ENCODE measurements around the gene JAG1. TPM values are rescaled to one million over a fixed set of nuclear protein-coding genes. Genes with fewer than 3 reads are reported as not detected.

JAG1 gene
- total RNA-seq, 2 experiments from 2014 or later, result 0.32 to 0.67 TPM

- Histone ChIP-seq H3K4me1 (ENCODE audit: insufficient read depth, low read length, poor library complexity, severe bottlenecking) (no peaks in the 10 kb centered on the region), H4K20me1 (ENCODE audit: insufficient read depth, low read length) (no peaks in the 10 kb centered on the region), H3K9me2 (ENCODE audit: insufficient read depth, low read length) (no peaks in the 10 kb centered on the region), H3K79me2 (ENCODE audit: insufficient read depth, low read depth, low read length) (no peaks in the 10 kb centered on the region), H3K4me3 (ENCODE audit: low read depth, low read length, poor library complexity, severe bottlenecking) (no peak overlapping the region), H3K4me2 (ENCODE audit: low read length) (no peak overlapping the region), H3K27ac (ENCODE audit: low read depth, low read length, poor library complexity, severe bottlenecking) (no peak overlapping the region), H3K36me3 (ENCODE audit: insufficient read depth, low read length) (no peaks in the 10 kb centered on the region), H2AFZ (ENCODE audit: low read length) (no peak overlapping the region), H3K9me3 (ENCODE audit: low read length) (no peaks in the 10 kb centered on the region)
- no TSS peak for BruUV-seq (replicated peaks)
- ChIA-PET POLR2A (interaction anchor here (1.1 kb wide), 1 partner anchor 14 kb away, joined by 3 read pairs; no protein-coding TSS in a partner anchor), CTCF (ENCODE audit: unreplicated experiment) (no interaction called here)
- intact Hi-C loops (cut with micrococcal nuclease; ENCODE audit: unreplicated experiment), result no loop called here
- no peak for DNase-seq (ENCODE audit: low spot score)
- TF ChIP-seq, protein P1, sequence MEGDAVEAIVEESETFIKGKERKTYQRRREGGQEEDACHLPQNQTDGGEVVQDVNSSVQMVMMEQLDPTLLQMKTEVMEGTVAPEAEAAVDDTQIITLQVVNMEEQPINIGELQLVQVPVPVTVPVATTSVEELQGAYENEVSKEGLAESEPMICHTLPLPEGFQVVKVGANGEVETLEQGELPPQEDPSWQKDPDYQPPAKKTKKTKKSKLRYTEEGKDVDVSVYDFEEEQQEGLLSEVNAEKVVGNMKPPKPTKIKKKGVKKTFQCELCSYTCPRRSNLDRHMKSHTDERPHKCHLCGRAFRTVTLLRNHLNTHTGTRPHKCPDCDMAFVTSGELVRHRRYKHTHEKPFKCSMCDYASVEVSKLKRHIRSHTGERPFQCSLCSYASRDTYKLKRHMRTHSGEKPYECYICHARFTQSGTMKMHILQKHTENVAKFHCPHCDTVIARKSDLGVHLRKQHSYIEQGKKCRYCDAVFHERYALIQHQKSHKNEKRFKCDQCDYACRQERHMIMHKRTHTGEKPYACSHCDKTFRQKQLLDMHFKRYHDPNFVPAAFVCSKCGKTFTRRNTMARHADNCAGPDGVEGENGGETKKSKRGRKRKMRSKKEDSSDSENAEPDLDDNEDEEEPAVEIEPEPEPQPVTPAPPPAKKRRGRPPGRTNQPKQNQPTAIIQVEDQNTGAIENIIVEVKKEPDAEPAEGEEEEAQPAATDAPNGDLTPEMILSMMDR (conservative IDR thresholded peaks at IDR 0.05; ENCODE audit: low read length), result no peak
- TF ChIP-seq EZH2phosphoT487 (IDR thresholded peaks at IDR 0.05; ENCODE audit: borderline replicate concordance, low read depth, low read length), result no peak
These were observed 47.5 kb upstream of the JAG1 start for GRCh38 chr20:10721137-10721896.

DNA sequence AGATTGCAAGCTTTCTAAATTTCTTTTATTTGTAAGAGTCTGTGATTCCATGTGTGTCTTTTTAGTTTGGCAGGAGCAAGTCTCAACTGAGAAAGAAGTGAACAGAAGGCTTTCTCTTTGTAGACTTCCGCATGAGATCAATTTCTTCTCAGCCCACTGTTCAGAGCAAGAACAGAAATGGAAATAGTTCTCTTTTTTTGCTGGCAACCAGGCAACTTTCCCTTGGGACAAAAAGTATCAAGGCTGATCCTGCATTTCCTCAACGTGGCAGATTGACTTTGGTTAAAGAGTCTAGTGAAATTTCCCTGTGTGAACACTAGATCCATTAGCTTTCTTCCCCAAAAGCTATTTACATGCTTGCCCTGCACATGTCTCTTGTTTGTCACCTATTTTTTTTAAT lies 46.8 kb upstream of the JAG1 start:
- POLR2A ChIA-PET, result no interaction called here
- Histone ChIP-seq H3K4me2 (ENCODE audit: low read length) (no peak overlapping the region), H3K79me2 (ENCODE audit: insufficient read depth, low read depth, low read length) (no peaks in the 10 kb centered on the region), H2AFZ (ENCODE audit: low read length) (no peak overlapping the region), H3K9me2 (ENCODE audit: insufficient read depth, low read length) (no peaks in the 10 kb centered on the region), H3K27ac (ENCODE audit: low read depth, low read length, poor library complexity, severe bottlenecking) (no peak overlapping the region), H3K36me3 (ENCODE audit: insufficient read depth, low read length) (no peaks in the 10 kb centered on the region), H3K4me3 (ENCODE audit: low read depth, low read length, poor library complexity, severe bottlenecking) (no peak overlapping the region), H4K20me1 (ENCODE audit: insufficient read depth, low read length) (no peaks in the 10 kb centered on the region), H3K4me1 (ENCODE audit: insufficient read depth, low read length, poor library complexity, severe bottlenecking) (no peaks in the 10 kb centered on the region), H3K9me3 (ENCODE audit: low read length) (no peaks in the 10 kb centered on the region)
- CTCF ChIA-PET (ENCODE audit: unreplicated experiment), result no interaction called here
- intact Hi-C loops (cut with micrococcal nuclease; ENCODE audit: unreplicated experiment), result no loop called here
- TF ChIP-seq, protein P1 (conservative IDR thresholded peaks at IDR 0.05; ENCODE audit: low read length), result no peak
- TF ChIP-seq EZH2phosphoT487 (IDR thresholded peaks at IDR 0.05; ENCODE audit: borderline replicate concordance, low read depth, low read length), result no peak
- BruUV-seq (replicated peaks), result no TSS peak
- no peak for DNase-seq (ENCODE audit: low spot score)

DNA sequence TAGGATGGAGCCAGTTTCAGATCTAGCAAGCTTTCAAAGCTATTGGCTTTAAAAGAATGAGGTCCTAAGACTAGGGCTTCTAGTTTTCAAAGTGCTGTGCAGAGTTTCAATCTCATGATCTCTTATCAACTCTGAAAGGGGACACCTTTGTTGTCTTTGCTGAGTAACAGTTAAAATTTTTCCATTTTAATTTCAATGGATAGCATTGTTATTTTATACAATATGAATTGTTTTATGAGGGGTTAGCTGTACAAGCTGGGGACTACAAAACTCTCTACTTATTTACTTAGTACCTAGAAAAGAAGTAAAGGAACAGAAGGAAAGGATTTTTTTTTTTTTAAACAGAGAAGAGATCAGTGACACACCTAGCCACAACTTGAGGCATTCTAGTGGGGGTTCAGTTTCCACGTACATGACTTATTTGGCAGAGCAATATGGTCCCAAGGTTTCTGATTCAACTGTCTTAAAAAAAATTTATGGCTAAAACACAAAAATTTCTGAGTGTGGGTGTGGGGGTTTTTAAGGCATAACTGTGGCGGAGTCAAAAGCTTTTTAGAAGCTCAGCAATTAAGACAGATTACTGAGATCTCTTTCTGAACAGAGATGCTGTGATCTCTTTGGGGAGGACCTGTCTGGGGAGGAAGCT lies 46.1 kb upstream of the JAG1 start:
- H3K9me2 ChIP-seq (ENCODE audit: insufficient read depth, low read length), result no peaks in the 10 kb centered on the region
- ChIA-PET CTCF (ENCODE audit: unreplicated experiment) (no interaction called here), POLR2A (interaction anchor here (0.7 kb wide), 1 partner anchor 82 kb away, joined by 3 read pairs; no protein-coding TSS in a partner anchor)
- H3K79me2 ChIP-seq (ENCODE audit: insufficient read depth, low read depth, low read length), result no peaks in the 10 kb centered on the region
- BruUV-seq (replicated peaks), result no TSS peak
- H3K9me3 ChIP-seq (ENCODE audit: low read length), result no peaks in the 10 kb centered on the region
- H3K27ac ChIP-seq (ENCODE audit: low read depth, low read length, poor library complexity, severe bottlenecking), result no peak overlapping the region
- H2AFZ ChIP-seq (ENCODE audit: low read length), result no peak overlapping the region
- H3K4me3 ChIP-seq (ENCODE audit: low read depth, low read length, poor library complexity, severe bottlenecking), result no peak overlapping the region
- no peak overlapping the region for H3K4me2 ChIP-seq (ENCODE audit: low read length)
- TF ChIP-seq EZH2phosphoT487 (IDR thresholded peaks at IDR 0.05; ENCODE audit: borderline replicate concordance, low read depth, low read length), result no peak
- TF ChIP-seq, protein P1 (conservative IDR thresholded peaks at IDR 0.05; ENCODE audit: low read length), result no peak
- no peak for DNase-seq (ENCODE audit: low spot score)
- no peaks in the 10 kb centered on the region for H3K4me1 ChIP-seq (ENCODE audit: insufficient read depth, low read length, poor library complexity, severe bottlenecking)
- no peaks in the 10 kb centered on the region for H4K20me1 ChIP-seq (ENCODE audit: insufficient read depth, low read length)
- H3K36me3 ChIP-seq (ENCODE audit: insufficient read depth, low read length), result no peaks in the 10 kb centered on the region
- intact Hi-C loops (cut with micrococcal nuclease; ENCODE audit: unreplicated experiment), result no loop called here

Data from OCI-LY7 (cell line).